Tibial artery (tissue), 4 donors: ENCODE results near the gene SVEP1.
A peak's percentile ranks its signal among the peaks of the same experiment; 100 is the strongest.

Experiments
- DNase-seq, 2 donors: peaks; one replicate each; pipeline ENCODE4 v3.0.0-alpha.2; 2019
- H3K27ac ChIP-seq, 2 donors: fragments of 200-600 bp; sonication (generic) in 1 of 2; 1 replicate in 1 of 2; 2 replicates in 1 of 2; pipeline ENCODE4 v1.5.1; 2018 to 2019; ENCODE audit warnings: mild to moderate bottlenecking in 1 of 2
- H3K27me3 ChIP-seq, 2 donors: fragments of 200-600 bp; sonication (generic) in 1 of 2; one replicate each; pipeline versions ENCODE4 v1.5.1 to v1.6.0; 2016 to 2019
- H3K36me3 ChIP-seq, 3 donors: fragments of 200-600 bp; sonication (generic) in 2 of 3; one replicate each; pipeline ENCODE4 v1.5.1; 2016 to 2019; ENCODE audit warnings: mild to moderate bottlenecking in 2 of 3
- H3K4me1 ChIP-seq, 4 donors: fragments of 200-600 bp; sonication (generic) in 2 of 4; 1 replicate in 3 of 4; 2 replicates in 1 of 4; pipeline ENCODE4 v1.5.1; 2016 to 2019
- H3K4me3 ChIP-seq, 2 donors: fragments of 200-600 bp; sonication (generic) in 1 of 2; 1 replicate in 1 of 2; 2 replicates in 1 of 2; pipeline ENCODE4 v1.5.1; 2018 to 2019; ENCODE audit warnings: mild to moderate bottlenecking in 2 of 2
- H3K9me3 ChIP-seq, 3 donors: fragments of 200-600 bp; sonication (generic) in 1 of 3; one replicate each; pipeline ENCODE4 v1.5.1; 2016 to 2019
- CTCF ChIP-seq, 2 experiments: fragments of 200-600 bp in 1 of 2; fragments of 450-650 bp in 1 of 2; IDR thresholded peaks; one replicate each; pipeline ENCODE4 v1.5.1; 2017 to 2019; ENCODE audit warnings: antibody characterized with exemption in 2 of 2, mild to moderate bottlenecking in 1 of 2, moderate library complexity in 1 of 2
- intact Hi-C: fragments of 100-400 bp; cut with DNase I; formaldehyde crosslinking; loops from one replicate; pipeline ENCODE4 v1.15.0; 2023; ENCODE audit warnings: low total_unique reads

The SVEP1 gene

GRCh38 chr9:110579034-110579861 is at the start of gene SVEP1:
Gene SVEP1, minus strand, starts transcription at chr9:110579741. Its CDS starts 198 bp downstream, at chr9:110579543.
- H3K27me3 ChIP-seq, result peaks cover 0 to 6% of the 10 kb centered on the region in 2 donors
- peak within 1 kb of the TSS; percentile 46 to 59 for H3K27ac ChIP-seq
- intact Hi-C loops, result no loop called here
- no peaks in the 10 kb centered on the region for H3K36me3 ChIP-seq
- no peaks in the 10 kb centered on the region for H3K9me3 ChIP-seq
- H3K4me1 ChIP-seq, result peaks cover 0 to 32% (median 8%) of the 10 kb centered on the region in 4 donors
- DNase-seq, result peak; percentile 35 to 71
- peak within 1 kb of the TSS; percentile 53 to 62 for H3K4me3 ChIP-seq
- TF ChIP-seq CTCF (IDR thresholded peaks at IDR 0.05), result no peak

- H3K36me3 ChIP-seq, result no peaks in the 10 kb centered on the region
- H3K27ac ChIP-seq, result no peak overlapping the region
- H3K9me3 ChIP-seq, result peaks cover 0 to 7% (median 0%) of the 10 kb centered on the region in 3 donors
- no peaks in the 10 kb centered on the region for H3K27me3 ChIP-seq
- no peak for DNase-seq
- no peak overlapping the region for H3K4me3 ChIP-seq
- no peak for TF ChIP-seq CTCF (IDR thresholded peaks at IDR 0.05)
- intact Hi-C loops, result loop anchor here (10.0 kb wide), 1 partner anchor 441 kb away; no protein-coding TSS in a partner anchor
- peaks cover 0 to 8% (median 0%) of the 10 kb centered on the region in 4 donors for H3K4me1 ChIP-seq
Observed at GRCh38 chr9:110626101-110626829, 46.7 kb upstream of the SVEP1 start.

GRCh38 chr9:110623462-110624025 is 44.0 kb upstream of the SVEP1 start:
- peak; percentile 79 to 85 for TF ChIP-seq CTCF (IDR thresholded peaks at IDR 0.05)
- Histone ChIP-seq H3K36me3 (no peaks in the 10 kb centered on the region), H3K4me1 (peaks cover 0 to 8% (median 0%) of the 10 kb centered on the region in 4 donors), H3K27ac (no peak overlapping the region), H3K4me3 (no peak overlapping the region), H3K27me3 (no peaks in the 10 kb centered on the region), H3K9me3 (no peaks in the 10 kb centered on the region)
- intact Hi-C loops, result loop anchor here (10.0 kb wide), 1 partner anchor 439 kb away; no protein-coding TSS in a partner anchor
- DNase-seq, result peak in 1 of 2 donors; percentile 36

- Histone ChIP-seq H3K27ac (no peak overlapping the region), H3K36me3 (no peaks in the 10 kb centered on the region), H3K9me3 (no peaks in the 10 kb centered on the region), H3K27me3 (no peaks in the 10 kb centered on the region), H3K4me3 (no peak overlapping the region), H3K4me1 (peaks cover 0 to 8% (median 0%) of the 10 kb centered on the region in 4 donors)
- intact Hi-C loops, result loop anchor here (10.0 kb wide), 1 partner anchor 438 kb away; no protein-coding TSS in a partner anchor
- DNase-seq, result no peak
- no peak for TF ChIP-seq CTCF (IDR thresholded peaks at IDR 0.05)
Observed at GRCh38 chr9:110622368-110622767, 42.8 kb upstream of the SVEP1 start.

- H3K27me3 ChIP-seq, result no peaks in the 10 kb centered on the region
- intact Hi-C loops, result loop anchor here (10.0 kb wide), 1 partner anchor 436 kb away; no protein-coding TSS in a partner anchor
- no peak for TF ChIP-seq CTCF (IDR thresholded peaks at IDR 0.05)
- DNase-seq, result no peak
- H3K4me1 ChIP-seq, result no peaks in the 10 kb centered on the region
- no peak overlapping the region for H3K4me3 ChIP-seq
- no peak overlapping the region for H3K27ac ChIP-seq
- no peaks in the 10 kb centered on the region for H3K9me3 ChIP-seq
- H3K36me3 ChIP-seq, result no peaks in the 10 kb centered on the region
Observed at GRCh38 chr9:110620726-110621125, 41.2 kb upstream of the SVEP1 start.
